Upper lobe of right lung (tissue), 1 donor: ENCODE measurements around the gene SPI1. TPM values are rescaled to one million over a fixed set of nuclear protein-coding genes. Genes with fewer than 3 reads are reported as not detected.
A peak's percentile ranks its signal among the peaks of the same experiment; 100 is the strongest.

Source experiments
- ATAC-seq: fragments of 200-7000 bp; cut with Tn5 transposase; one replicate; pipeline ENCODE4 v1.9.1; 2020; ENCODE audit warnings: mild to moderate bottlenecking, moderate library complexity
- DNase-seq: peaks from one replicate; pipeline ENCODE4 v3.0.0-alpha.2; 2020
- H3K27ac ChIP-seq: fragments of 200-600 bp; one replicate; pipeline ENCODE4 v1.8.0; 2022
- H3K27me3 ChIP-seq: fragments of 200-600 bp; one replicate; pipeline ENCODE4 v1.8.0; 2022; ENCODE audit warnings: mild to moderate bottlenecking
- H3K36me3 ChIP-seq: fragments of 200-600 bp; one replicate; pipeline ENCODE4 v1.8.0; 2022
- H3K4me1 ChIP-seq: fragments of 200-600 bp; one replicate; pipeline ENCODE4 v1.8.0; 2022
- H3K4me3 ChIP-seq: fragments of 200-600 bp; one replicate; pipeline ENCODE4 v1.8.0; 2022; ENCODE audit warnings: mild to moderate bottlenecking
- H3K9me3 ChIP-seq: fragments of 200-600 bp; one replicate; pipeline ENCODE4 v1.8.0; 2022
- CTCF ChIP-seq: fragments of 200-600 bp; IDR thresholded peaks from one replicate; pipeline ENCODE4 v1.8.0; 2022; ENCODE audit warnings: antibody characterized with exemption
- intact Hi-C: fragments of 100-400 bp; cut with DNase I; formaldehyde crosslinking; loops from one replicate; pipeline ENCODE4 v1.11.0; 2022
- total RNA-seq: library from RNA; stranded (reverse); fragmentation: NEBNext Ultra II Directional; extraction: Animal tissue kit (Norgen Biotek cat#: 25700); gene quantifications from one replicate; pipeline ENCODE4 v1.2.1, GENCODE V29; 2021
- donor health status: DM: no; HTN: yes; CAD: no; lungs with severe emphysema.

SPI1 gene
- total RNA-seq, 1 donor from 2014 or later = 168 TPM

GRCh38 chr11:47399860-47400767 lies 21.8 kb upstream of the SPI1 start:
- H3K36me3 ChIP-seq = no peaks in the 10 kb centered on the region
- intact Hi-C loops = no loop called here
- DNase-seq (no peak), ATAC-seq (peak; percentile 75)
- no peaks in the 10 kb centered on the region for H3K27me3 ChIP-seq
- H3K4me1 ChIP-seq = peaks cover 11% of the 10 kb centered on the region
- no peak for TF ChIP-seq CTCF
- H3K4me3 ChIP-seq = peak overlapping the region; percentile 56
- H3K27ac ChIP-seq = peak overlapping the region; percentile 63
- no peaks in the 10 kb centered on the region for H3K9me3 ChIP-seq

- intact Hi-C loops = no loop called here
- H3K36me3 ChIP-seq = no peaks in the 10 kb centered on the region
- DNase-seq (no peak), ATAC-seq (no peak)
- no peak overlapping the region for H3K4me3 ChIP-seq
- H3K9me3 ChIP-seq = no peaks in the 10 kb centered on the region
- peaks cover 26% of the 10 kb centered on the region for H3K4me1 ChIP-seq
- H3K27ac ChIP-seq = no peak overlapping the region
- TF ChIP-seq CTCF = no peak
- no peaks in the 10 kb centered on the region for H3K27me3 ChIP-seq
Observed at GRCh38 chr11:47398551-47398950, 20.2 kb upstream of the SPI1 start.

- Histone ChIP-seq H3K27ac (no peak overlapping the region), H3K4me3 (no peak overlapping the region), H3K36me3 (no peaks in the 10 kb centered on the region), H3K4me1 (peaks cover 30% of the 10 kb centered on the region), H3K9me3 (no peaks in the 10 kb centered on the region), H3K27me3 (no peaks in the 10 kb centered on the region)
- intact Hi-C loops = no loop called here
- DNase-seq (no peak), ATAC-seq (no peak)
- no peak for TF ChIP-seq CTCF
Observed at GRCh38 chr11:47398011-47398410, 19.7 kb upstream of the SPI1 start.

GRCh38 chr11:47396049-47396320 lies 17.6 kb upstream of the SPI1 start:
- Histone ChIP-seq H3K9me3 (no peaks in the 10 kb centered on the region), H3K4me1 (peaks cover 30% of the 10 kb centered on the region), H3K27me3 (no peaks in the 10 kb centered on the region), H3K27ac (peak overlapping the region; percentile 95), H3K36me3 (no peaks in the 10 kb centered on the region), H3K4me3 (no peak overlapping the region)
- no peak for TF ChIP-seq CTCF
- no peak for ATAC-seq
- intact Hi-C loops = no loop called here
- no peak for DNase-seq

GRCh38 chr11:47395223-47396048 lies 17.1 kb upstream of the SPI1 start:
- Histone ChIP-seq H3K27ac (peak overlapping the region; percentile 95), H3K36me3 (no peaks in the 10 kb centered on the region), H3K9me3 (no peaks in the 10 kb centered on the region), H3K27me3 (no peaks in the 10 kb centered on the region), H3K4me3 (peak overlapping the region; percentile 25), H3K4me1 (peaks cover 30% of the 10 kb centered on the region)
- DNase-seq (no peak), ATAC-seq (no peak)
- TF ChIP-seq CTCF = no peak
- intact Hi-C loops = no loop called here
